Measurements from ENCODE around the gene RNF34.

The RNF34 gene

GRCh38 chr12:121443193-121443870 lies 43.4 kb downstream of the RNF34 start:
- no peak overlapping the region for H3K4me3 ChIP-seq (replicated peaks; ENCODE audit: low read depth, low read length)
- peak; percentile 92 for TF ChIP-seq CTCF (IDR thresholded peaks at IDR 0.05; ENCODE audit: low read length, missing control alignments)
- peak; percentile 79 for DNase-seq (ENCODE audit: low read depth)

GRCh38 chr12:121443911-121444841 lies 44.3 kb downstream of the RNF34 start:
- TF ChIP-seq CTCF (IDR thresholded peaks at IDR 0.05; ENCODE audit: low read length, missing control alignments) = no peak
- H3K4me3 ChIP-seq (replicated peaks; ENCODE audit: low read depth, low read length) = no peak overlapping the region
- DNase-seq (ENCODE audit: low read depth) = no peak

- DNase-seq (ENCODE audit: low read depth) = no peak
- TF ChIP-seq CTCF (IDR thresholded peaks at IDR 0.05; ENCODE audit: low read length, missing control alignments) = no peak
- H3K4me3 ChIP-seq (replicated peaks; ENCODE audit: low read depth, low read length) = no peak overlapping the region
Observed at GRCh38 chr12:121444842-121445202, 44.9 kb downstream of the RNF34 start.

GRCh38 chr12:121446750-121447149 lies 46.8 kb downstream of the RNF34 start:
- no peak overlapping the region for H3K4me3 ChIP-seq (replicated peaks; ENCODE audit: low read depth, low read length)
- DNase-seq (ENCODE audit: low read depth) = no peak
- TF ChIP-seq CTCF (IDR thresholded peaks at IDR 0.05; ENCODE audit: low read length, missing control alignments) = no peak

- no peak for DNase-seq (ENCODE audit: low read depth)
- TF ChIP-seq CTCF (IDR thresholded peaks at IDR 0.05; ENCODE audit: low read length, missing control alignments) = no peak
- H3K4me3 ChIP-seq (replicated peaks; ENCODE audit: low read depth, low read length) = no peak overlapping the region
Observed at GRCh38 chr12:121448771-121449315, 48.9 kb downstream of the RNF34 start.

GRCh38 chr12:121451961-121452339 lies 52.0 kb downstream of the RNF34 start:
- TF ChIP-seq CTCF (IDR thresholded peaks at IDR 0.05; ENCODE audit: low read length, missing control alignments) = no peak
- no peak overlapping the region for H3K4me3 ChIP-seq (replicated peaks; ENCODE audit: low read depth, low read length)
- DNase-seq (ENCODE audit: low read depth) = no peak
